ENCODE results near the gene EFNA5.

Gene EFNA5

GRCh38 chr5:107548477-107548876, 122.3 kb downstream of the EFNA5 start:
- DNase-seq (ENCODE audit: low read depth in 2 of 3, low spot score in 1 of 3): no peak

GRCh38 chr5:107546719-107547118, 124.0 kb downstream of the EFNA5 start:
- DNase-seq (ENCODE audit: low read depth in 2 of 3, low spot score in 1 of 3): no peak

DNA sequence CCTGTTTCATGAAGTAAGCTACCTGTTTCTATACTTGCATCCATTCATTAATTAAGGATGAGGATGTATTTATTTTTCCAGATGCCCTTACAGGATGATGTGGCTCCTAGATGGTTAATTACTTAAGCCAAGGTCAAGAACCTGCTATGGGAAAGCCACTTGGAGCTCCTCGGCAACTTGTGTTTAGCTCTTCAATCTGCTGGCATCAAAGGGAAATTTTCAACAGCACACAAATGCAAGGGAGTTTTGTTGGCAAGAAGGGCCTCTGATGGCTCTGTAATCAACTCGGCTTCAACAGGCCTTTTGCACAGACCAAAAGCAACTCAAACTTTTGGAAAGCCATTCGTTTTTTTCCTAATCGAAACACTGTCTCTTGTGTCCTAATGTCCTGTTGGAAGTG, 125.3 kb downstream of the EFNA5 start:
- no peak for DNase-seq (ENCODE audit: low read depth in 2 of 3, low spot score in 1 of 3)

GRCh38 chr5:107544967-107545366, 125.8 kb downstream of the EFNA5 start:
- DNase-seq (ENCODE audit: low read depth in 2 of 3, low spot score in 1 of 3): no peak

DNA sequence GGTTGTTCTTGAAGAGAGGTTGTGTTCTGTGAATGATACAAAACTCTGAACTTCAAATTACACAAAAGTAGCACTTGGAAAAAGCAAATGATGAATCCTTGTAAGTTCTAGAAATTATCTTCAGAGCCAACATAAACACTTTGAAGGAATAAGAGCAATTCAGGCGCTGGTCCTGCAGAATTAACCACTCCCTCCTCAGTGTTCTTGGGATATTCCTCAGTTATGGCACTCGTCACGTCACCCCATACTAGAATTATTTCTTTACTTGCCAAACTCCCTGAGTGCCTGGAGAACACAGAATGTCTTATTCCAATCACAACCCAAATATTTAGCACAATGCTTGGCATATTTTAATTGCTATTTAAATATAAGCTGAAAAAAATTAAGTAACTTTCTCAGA, 126.3 kb downstream of the EFNA5 start:
- DNase-seq (ENCODE audit: low read depth in 2 of 3, low spot score in 1 of 3): no peak

- DNase-seq (ENCODE audit: low read depth in 2 of 3, low spot score in 1 of 3): no peak
These were observed 126.9 kb downstream of the EFNA5 start for GRCh38 chr5:107543868-107544267.

DNA sequence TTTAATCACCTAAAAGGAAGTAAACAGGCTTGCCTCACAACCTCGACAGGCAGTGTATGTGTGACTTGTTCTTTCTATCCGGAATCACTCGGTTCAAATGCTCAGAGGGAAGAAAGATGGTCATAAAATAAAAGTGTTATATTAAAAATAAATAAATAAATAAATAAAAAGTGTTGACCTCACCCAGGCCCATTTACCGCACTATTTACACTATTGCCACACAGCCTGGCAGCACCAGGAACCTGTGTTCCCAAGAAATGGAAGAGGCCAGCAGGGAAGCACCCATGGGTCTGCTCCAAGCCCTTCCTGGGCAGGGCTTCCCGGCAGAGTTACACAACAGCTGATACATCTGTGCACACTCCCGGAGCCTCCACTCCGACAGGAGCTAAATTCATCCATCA, 127.9 kb downstream of the EFNA5 start:
- DNase-seq (ENCODE audit: low read depth in 2 of 3, low spot score in 1 of 3): no peak

GRCh38 chr5:107542428-107542827, 128.3 kb downstream of the EFNA5 start:
- no peak for DNase-seq (ENCODE audit: low read depth in 2 of 3, low spot score in 1 of 3)

DNA sequence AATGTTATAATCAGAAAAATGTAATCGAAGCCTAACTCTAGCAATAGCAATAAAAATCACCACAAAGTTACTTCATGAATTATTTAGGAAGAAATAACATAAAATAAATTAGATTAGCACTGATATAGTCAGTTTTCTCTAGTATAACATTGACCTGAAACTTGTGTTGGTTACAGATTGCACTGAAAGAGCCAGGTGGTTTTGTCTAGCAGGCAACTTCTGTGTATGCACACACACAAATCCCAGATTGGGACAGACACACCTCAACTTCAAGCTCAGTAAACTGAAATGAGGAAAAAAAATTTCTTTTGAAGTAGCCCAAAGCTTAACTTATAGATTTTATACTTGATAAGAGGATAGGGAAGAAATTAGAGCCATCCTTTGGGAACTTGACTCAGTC, 129.3 kb downstream of the EFNA5 start:
- no peak for DNase-seq (ENCODE audit: low read depth in 2 of 3, low spot score in 1 of 3)

GRCh38 chr5:107539726-107540330, 130.9 kb downstream of the EFNA5 start:
- no peak for DNase-seq (ENCODE audit: low read depth in 2 of 3, low spot score in 1 of 3)

DNA sequence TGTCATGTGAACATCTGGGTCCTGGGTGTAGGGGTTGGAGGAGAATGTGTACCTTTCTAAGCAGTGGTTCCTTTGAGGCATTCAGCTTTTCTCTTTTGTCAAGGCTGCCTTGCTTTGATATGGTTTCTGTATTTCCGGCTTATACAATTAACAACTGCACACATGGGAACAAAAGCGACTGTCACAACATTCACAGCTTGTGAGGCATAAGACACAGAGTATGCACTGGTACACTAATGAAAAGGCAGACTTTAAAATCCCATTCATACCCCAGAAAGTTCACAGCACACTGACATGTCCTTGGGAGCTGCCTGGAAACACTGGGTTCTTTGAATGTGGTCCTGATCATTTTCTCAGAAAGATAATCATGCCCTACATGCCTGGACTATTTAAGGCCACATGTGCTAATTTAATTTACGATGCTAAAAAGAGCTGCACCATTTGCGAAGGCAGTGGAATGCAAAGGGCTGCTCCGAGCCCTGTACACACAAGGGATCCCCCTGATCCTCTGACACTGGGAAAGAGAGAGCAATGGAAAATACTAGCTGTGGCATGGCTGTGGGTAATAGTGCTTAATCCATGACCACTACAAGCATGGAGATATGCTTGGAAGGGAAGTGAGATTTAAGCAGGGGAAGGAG, 131.8 kb downstream of the EFNA5 start:
- no peak for DNase-seq (ENCODE audit: low read depth in 2 of 3, low spot score in 1 of 3)

GRCh38 chr5:107538331-107538730, 132.4 kb downstream of the EFNA5 start:
- no peak for DNase-seq (ENCODE audit: low read depth in 2 of 3, low spot score in 1 of 3)

GRCh38 chr5:107535849-107536248, 134.9 kb downstream of the EFNA5 start:
- no peak for DNase-seq (ENCODE audit: low read depth in 2 of 3, low spot score in 1 of 3)

- DNase-seq (ENCODE audit: low read depth in 2 of 3, low spot score in 1 of 3): no peak
These were observed 136.5 kb downstream of the EFNA5 start for GRCh38 chr5:107533910-107534876.

DNA sequence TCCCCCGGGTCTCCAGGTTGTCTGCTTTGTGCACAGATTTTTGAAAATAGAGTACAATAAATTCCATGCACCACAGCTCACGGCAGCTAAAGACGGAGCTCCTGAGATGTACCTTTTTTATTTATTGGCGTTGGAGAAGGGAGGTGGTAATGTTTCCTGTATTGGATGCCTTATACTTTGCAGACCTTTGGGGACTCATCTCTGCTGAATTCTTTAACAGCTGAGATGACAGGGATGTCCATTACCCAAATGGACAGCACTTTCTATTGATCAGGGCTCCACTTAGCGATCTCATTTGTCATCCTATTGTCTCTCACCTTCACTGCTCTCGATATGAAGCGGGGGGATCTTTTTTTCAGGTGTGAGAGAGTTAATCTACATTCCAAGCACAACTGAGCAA, 137.8 kb downstream of the EFNA5 start:
- DNase-seq (ENCODE audit: low read depth in 2 of 3, low spot score in 1 of 3): no peak

GRCh38 chr5:107532169-107532878, 138.4 kb downstream of the EFNA5 start:
- DNase-seq (ENCODE audit: low read depth in 2 of 3, low spot score in 1 of 3): no peak

DNA sequence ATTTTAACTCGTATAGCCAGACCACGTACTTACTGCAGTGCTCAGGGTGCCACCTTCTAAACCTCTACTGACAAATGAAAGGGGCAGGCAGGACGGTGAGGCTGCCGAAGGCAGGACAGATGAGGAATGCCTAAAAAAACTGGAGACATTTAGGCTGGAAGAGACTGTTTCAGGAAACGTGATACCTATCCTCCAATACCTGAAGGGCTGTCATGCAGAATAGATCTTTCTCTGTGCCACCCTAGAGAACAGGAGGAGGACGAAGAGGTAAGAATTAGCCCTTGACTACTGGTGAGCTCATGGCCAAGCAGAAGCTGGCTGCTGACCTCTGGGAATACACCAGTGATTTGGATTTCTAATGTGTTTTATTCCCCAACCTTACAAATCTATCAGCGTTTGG, 139.4 kb downstream of the EFNA5 start:
- DNase-seq (ENCODE audit: low read depth in 2 of 3, low spot score in 1 of 3): no peak

GRCh38 chr5:107529618-107530017, 141.1 kb downstream of the EFNA5 start:
- no peak for DNase-seq (ENCODE audit: low read depth in 2 of 3, low spot score in 1 of 3)

DNA sequence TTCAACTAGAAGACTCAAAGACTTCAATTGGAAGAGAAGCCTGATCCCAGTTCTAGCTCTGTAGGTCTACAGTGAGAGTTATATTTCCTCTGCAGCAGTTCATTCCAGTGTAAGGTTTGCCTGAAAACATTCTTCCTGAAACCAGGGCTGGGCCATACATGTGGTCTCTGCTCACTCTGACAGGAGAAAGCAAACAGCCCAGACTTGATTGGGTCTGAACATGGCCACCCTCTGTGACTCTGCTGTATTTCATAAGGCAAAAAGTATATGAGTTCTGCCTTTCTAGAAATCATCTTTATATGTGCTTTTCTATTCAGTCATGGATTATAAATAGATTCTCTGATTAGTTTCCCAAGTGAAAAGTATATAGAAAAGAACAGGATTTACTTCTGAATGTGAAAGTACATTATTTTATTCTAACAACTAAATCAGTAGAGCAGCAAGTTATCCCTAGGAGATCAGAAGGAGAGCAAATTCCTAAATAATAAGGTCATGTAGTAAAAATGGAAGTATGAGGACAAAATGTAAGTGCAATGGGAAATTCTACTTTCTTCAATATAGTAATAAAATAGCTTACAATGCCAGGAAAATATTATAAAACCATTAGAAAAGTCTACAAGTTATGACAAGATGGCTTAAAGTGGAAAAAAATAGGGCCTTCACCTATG, 144.3 kb downstream of the EFNA5 start:
- DNase-seq (ENCODE audit: low read depth in 2 of 3, low spot score in 1 of 3): no peak

- no peak for DNase-seq (ENCODE audit: low read depth in 2 of 3, low spot score in 1 of 3)
These were observed 146.6 kb downstream of the EFNA5 start for GRCh38 chr5:107524111-107524510.
